ENCODE results near the gene USHBP1.
A peak's percentile ranks its signal among the peaks of the same experiment; 100 is the strongest.
"Not testable (repeated sequence)": the region's sequence is repeated elsewhere in the genome, so short reads cannot be mapped to it uniquely, and the experiment has no call there.

USHBP1 gene

GRCh38 chr19:17264641-17264979 lies at the start of gene USHBP1:
USHBP1 (minus strand) TSS chr19:17264745; CDS start chr19:17264299, 446 bp downstream.
- no peak for FAIRE-seq

- FAIRE-seq, result no peak
These were observed 49.6 kb upstream of the USHBP1 start for GRCh38 chr19:17314007-17314593.

- no peak for FAIRE-seq
These were observed 47.9 kb upstream of the USHBP1 start for GRCh38 chr19:17312189-17313113.

GRCh38 chr19:17311455-17312188 lies 47.1 kb upstream of the USHBP1 start:
- FAIRE-seq, result peak; percentile 83

- no peak for FAIRE-seq
These were observed 45.5 kb upstream of the USHBP1 start for GRCh38 chr19:17309965-17310461.

GRCh38 chr19:17309198-17309964 lies 44.8 kb upstream of the USHBP1 start, which contains the start of gene DDA1:
DDA1 (plus strand) TSS chr19:17309563; CDS start chr19:17309655, 92 bp downstream.
- FAIRE-seq, result peak; percentile 99

GRCh38 chr19:17307876-17308377 lies 43.4 kb upstream of the USHBP1 start:
- FAIRE-seq, result no peak

- FAIRE-seq, result no peak
These were observed 41.8 kb upstream of the USHBP1 start for GRCh38 chr19:17306285-17306714.

GRCh38 chr19:17305517-17306284 lies 41.2 kb upstream of the USHBP1 start, which contains the start of gene MRPL34:
MRPL34 (plus strand) TSS chr19:17305872; CDS start chr19:17305893, 21 bp downstream.
- FAIRE-seq, result peak; percentile 98

- FAIRE-seq, result no peak
These were observed 40.6 kb upstream of the USHBP1 start for GRCh38 chr19:17305216-17305516.

- no peak for FAIRE-seq
These were observed 40.1 kb upstream of the USHBP1 start for GRCh38 chr19:17304386-17305215.

GRCh38 chr19:17303940-17304267 lies 39.4 kb upstream of the USHBP1 start:
- no peak for FAIRE-seq

GRCh38 chr19:17303167-17303939 lies 38.8 kb upstream of the USHBP1 start, which contains the start of gene ABHD8:
ABHD8 (minus strand) TSS chr19:17303425; CDS start chr19:17301616, 1,809 bp downstream.
- FAIRE-seq, result peak; percentile 89

- no peak for FAIRE-seq
These were observed 38.0 kb upstream of the USHBP1 start for GRCh38 chr19:17302391-17303166.

GRCh38 chr19:17300992-17301619 lies 36.6 kb upstream of the USHBP1 start:
- FAIRE-seq, result no peak

- no peak for FAIRE-seq
These were observed 32.4 kb upstream of the USHBP1 start for GRCh38 chr19:17296976-17297375.

- no peak for FAIRE-seq
These were observed 31.7 kb upstream of the USHBP1 start for GRCh38 chr19:17296273-17296672.

GRCh38 chr19:17295551-17295950 lies 31.0 kb upstream of the USHBP1 start:
- FAIRE-seq, result not testable (repeated sequence)

Data from G401.6 (cell line).